Measurements from ENCODE around the gene DIPK1A.

- TF ChIP-seq CTCF (IDR thresholded peaks at IDR 0.05): no peak
- TF ChIP-seq JUN (CRISPR knock-in tag; IDR thresholded peaks at IDR 0.05): no peak
- TF ChIP-seq, protein P1, sequence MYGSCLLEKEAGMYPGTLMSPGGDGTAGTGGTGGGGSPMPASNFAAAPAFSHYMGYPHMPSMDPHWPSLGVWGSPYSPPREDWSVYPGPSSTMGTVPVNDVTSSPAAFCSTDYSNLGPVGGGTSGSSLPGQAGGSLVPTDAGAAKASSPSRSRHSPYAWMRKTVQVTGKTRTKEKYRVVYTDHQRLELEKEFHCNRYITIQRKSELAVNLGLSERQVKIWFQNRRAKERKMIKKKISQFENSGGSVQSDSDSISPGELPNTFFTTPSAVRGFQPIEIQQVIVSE (CRISPR knock-in tag; IDR thresholded peaks at IDR 0.05; ENCODE audit: borderline replicate concordance): no peak
- TF ChIP-seq, protein P2, sequence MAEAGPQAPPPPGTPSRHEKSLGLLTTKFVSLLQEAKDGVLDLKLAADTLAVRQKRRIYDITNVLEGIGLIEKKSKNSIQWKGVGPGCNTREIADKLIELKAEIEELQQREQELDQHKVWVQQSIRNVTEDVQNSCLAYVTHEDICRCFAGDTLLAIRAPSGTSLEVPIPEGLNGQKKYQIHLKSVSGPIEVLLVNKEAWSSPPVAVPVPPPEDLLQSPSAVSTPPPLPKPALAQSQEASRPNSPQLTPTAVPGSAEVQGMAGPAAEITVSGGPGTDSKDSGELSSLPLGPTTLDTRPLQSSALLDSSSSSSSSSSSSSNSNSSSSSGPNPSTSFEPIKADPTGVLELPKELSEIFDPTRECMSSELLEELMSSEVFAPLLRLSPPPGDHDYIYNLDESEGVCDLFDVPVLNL (CRISPR knock-in tag; IDR thresholded peaks at IDR 0.05; ENCODE audit: borderline replicate concordance, low read depth): no peak
- TF ChIP-seq CBFB (CRISPR knock-in tag; IDR thresholded peaks at IDR 0.05; ENCODE audit: low read depth): no peak
Observed at GRCh38 chr1:92922356-92923035, 38.8 kb downstream of the DIPK1A start.
